Activated T-cell treated with anti-CD3 and anti-CD28 coated beads for 48 hours (primary cell): ENCODE measurements around the gene ALOX15B.

Experiments used
- DNase-seq: peaks from one replicate; pipeline ENCODE4 v3.0.0-alpha.2; 2020; ENCODE audit warnings: low read depth

The ALOX15B gene, protein sequence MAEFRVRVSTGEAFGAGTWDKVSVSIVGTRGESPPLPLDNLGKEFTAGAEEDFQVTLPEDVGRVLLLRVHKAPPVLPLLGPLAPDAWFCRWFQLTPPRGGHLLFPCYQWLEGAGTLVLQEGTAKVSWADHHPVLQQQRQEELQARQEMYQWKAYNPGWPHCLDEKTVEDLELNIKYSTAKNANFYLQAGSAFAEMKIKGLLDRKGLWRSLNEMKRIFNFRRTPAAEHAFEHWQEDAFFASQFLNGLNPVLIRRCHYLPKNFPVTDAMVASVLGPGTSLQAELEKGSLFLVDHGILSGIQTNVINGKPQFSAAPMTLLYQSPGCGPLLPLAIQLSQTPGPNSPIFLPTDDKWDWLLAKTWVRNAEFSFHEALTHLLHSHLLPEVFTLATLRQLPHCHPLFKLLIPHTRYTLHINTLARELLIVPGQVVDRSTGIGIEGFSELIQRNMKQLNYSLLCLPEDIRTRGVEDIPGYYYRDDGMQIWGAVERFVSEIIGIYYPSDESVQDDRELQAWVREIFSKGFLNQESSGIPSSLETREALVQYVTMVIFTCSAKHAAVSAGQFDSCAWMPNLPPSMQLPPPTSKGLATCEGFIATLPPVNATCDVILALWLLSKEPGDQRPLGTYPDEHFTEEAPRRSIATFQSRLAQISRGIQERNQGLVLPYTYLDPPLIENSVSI

DNA sequence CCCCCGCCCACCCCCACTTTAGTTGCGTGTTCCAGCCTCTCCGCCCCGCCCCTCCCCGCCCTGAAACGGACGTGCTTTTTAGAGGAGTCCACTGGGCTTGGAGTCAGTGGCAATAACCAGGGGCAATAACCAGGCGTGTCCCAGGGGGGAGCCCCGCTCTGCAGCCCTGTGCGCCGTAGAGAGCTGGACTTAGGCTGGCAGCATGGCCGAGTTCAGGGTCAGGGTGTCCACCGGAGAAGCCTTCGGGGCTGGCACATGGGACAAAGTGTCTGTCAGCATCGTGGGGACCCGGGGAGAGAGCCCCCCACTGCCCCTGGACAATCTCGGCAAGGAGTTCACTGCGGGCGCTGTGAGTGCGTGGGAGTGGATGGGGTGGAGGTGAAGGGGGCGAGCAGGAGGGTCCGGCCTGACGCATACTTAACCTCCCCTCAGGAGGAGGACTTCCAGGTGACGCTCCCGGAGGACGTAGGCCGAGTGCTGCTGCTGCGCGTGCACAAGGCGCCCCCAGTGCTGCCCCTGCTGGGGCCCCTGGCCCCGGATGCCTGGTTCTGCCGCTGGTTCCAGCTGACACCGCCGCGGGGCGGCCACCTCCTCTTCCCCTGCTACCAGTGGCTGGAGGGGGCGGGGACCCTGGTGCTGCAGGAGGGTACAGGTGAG, at the start of gene ALOX15B:
Gene ALOX15B (plus strand): TSS at position 106 of the 657 bp plus-strand sequence. CDS start 97 bp downstream, at position 203.
- no peak for DNase-seq

DNA sequence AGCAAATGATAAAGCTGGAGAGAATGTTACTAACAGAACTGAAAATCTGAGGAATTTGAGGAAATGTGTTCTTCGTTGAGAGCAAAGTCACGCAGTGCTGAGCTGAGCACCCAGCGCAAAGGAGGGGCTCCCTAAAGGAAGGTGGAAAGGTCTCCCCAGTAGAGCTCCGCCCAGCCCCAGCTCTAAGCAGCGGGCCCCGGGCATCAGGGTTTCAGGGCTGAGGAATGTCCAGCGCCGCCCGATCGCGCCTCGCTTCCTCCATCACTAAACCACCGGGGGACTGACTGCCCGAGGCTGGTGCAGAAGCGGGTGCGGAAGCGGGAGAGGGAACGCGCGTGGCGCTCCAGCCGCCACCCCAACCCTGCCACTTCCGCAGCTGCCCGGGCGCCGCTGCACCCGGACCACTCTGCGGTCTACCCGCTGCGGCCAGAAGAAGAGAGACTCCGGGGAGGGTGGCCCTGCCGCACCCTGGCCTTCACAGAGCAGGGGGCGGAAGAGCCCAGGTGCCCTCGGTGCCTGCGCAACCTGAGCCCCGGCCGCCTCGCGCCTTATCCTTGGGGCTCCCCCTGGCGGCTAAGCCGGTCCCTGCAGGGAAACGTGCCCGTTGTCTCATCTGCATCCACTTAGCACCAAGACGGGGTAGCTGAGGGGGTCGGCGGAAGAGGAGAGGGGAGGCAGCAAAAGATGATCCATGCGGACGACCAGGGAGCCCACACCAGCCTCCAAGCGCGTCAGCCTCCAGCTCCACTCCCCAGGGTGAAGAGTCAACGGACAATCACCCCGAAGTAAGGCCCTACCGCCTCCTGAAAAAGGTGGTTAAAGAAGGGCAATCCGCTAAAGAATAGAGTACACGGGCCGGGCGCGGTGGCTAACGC, 48.8 kb upstream of the ALOX15B start:
- DNase-seq = peak; percentile 92

DNA sequence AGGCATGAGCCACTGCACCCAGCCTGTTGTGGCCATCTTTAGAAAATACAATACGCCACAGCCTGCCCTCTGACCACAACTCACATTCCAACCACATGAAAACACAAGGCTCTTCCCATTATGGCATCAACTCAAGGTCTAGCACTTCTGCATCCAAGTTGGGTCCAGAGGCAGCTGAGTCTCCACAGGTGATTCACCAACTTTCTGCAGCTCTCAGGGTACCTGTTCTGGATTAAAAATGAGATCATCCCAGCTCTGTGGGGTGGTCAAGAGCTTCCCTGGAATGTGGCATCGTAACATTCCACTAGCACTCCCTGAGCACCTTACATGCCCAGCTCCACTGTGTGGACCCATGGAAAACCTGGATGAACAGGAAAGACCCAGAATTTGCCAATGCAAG, 46.3 kb upstream of the ALOX15B start:
- DNase-seq = no peak

DNA sequence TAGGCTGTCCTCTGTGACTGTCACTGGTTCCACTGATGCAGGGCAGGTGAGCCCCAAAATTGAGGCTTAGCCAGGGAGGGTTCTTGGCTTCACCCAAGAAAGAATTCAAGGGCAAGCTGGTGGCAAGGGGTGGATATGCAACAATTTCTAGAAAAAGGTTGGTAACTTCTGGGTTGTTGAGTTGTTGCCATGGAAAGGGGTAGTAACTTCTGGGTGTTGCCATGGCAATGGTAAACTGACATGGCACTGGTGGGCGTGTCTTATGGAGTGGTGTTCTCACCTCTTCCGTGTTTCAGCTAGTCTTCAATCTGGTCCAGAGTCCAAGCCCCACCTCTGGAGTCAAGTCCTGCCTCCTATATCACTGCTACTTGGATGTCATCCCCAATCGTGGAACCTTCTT, 45.9 kb upstream of the ALOX15B start:
- no peak for DNase-seq

DNA sequence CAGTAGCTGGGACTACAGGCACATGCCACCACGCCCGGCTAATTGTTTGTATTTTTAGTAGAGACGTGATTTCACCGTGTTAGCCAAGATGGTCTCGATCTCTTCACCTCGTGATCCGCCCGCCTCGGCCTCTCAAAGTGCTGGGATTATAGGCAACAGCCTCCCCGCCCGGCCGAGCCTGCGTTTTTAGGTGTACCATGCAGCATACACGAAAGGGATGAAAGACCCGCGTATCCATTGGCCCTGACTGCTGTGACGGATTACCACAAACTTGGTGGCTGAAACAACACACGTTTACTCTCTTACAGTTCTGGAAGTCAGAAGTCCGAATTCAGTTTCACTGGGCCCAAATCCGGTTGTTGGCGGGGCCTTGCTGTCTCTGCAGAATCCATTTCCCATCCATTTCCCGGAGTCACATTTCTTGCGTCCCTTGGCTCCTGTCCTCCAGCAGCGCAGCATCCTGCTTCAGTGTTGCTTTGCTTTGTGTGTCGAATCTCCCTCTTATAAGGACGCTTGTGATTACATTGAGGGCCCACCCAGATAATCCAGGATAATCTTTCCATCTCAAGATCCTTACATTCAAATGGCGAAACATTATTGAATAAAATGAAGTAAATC, 44.8 kb upstream of the ALOX15B start:
- no peak for DNase-seq

DNA sequence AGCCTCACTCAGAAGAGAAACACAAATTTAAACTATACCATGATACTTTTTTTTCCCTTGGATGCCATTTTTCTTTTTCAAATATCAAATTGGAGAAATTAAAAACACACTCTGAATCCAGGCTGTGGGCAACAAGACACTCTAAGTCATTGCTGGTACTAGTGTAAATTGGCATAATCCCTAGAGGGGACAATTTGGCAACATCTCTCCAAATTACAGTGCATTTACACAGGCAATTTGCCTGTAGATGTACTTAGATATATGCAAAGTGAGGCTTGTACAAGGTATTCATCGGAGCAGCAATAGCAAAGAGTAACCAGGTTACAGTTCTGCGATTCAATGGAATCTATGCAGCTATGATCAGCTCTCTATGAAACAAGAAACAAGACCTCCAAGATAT, 43.1 kb upstream of the ALOX15B start:
- no peak for DNase-seq

DNA sequence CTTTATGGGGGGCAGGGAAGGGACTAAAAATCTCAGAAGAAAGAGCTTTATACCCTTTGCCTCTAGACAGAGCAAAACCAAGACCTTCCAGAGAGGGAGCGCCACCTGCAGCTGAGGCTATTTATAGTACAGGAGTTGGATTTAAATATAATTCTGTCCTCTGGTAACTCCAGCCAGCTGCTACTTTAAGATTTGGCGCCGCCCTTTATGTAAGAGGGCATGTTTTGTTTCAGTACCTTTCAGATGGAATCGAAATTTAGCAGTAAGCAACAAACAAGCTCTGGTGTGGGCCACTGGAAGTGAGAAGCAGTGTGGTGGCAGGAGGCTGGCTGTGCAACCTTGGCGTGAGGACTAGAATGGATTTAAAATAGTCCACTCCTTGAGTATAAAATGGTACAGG, 41.7 kb upstream of the ALOX15B start:
- no peak for DNase-seq

DNA sequence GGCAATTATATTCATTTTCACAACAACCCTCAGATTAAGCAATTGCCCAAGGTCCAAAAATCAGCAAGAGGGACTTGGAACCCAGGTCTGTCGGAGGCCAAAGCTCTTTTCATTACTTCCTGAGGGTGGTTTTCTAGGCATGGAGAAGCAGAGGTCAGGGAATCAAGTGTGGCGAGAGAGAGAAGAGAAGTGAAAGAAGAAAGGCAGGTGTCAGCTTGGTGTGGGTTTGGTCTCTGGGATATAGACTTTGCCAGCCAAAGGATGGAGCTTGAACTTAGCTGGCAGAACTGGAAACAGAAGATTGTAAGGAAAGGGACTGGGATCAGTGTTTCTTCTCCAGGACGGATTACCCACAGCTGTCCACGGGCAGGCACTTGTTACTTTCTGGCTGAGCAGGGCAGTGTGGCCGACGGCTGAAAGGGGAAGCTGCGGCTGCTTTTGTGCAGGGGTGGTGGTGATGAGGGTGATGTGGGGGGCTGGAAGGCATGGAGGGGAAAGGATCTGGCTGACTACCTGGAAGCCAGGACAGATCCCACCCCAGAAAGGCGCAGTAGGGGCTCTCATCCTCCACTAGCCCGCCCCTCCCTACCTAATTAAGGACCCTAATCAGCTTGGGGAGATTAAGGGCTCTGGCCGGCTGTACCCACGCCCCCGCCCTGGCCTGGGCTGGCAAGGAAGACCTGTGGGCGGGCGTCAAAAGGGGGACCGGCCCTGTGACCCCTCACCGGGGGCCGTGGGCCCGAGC, 36.7 kb upstream of the ALOX15B start, which contains the start of gene GUCY2D:
Gene GUCY2D (plus strand): TSS at position 640 of the 745 bp plus-strand sequence. CDS start 433 bp downstream, outside the sequence.
- no peak for DNase-seq

DNA sequence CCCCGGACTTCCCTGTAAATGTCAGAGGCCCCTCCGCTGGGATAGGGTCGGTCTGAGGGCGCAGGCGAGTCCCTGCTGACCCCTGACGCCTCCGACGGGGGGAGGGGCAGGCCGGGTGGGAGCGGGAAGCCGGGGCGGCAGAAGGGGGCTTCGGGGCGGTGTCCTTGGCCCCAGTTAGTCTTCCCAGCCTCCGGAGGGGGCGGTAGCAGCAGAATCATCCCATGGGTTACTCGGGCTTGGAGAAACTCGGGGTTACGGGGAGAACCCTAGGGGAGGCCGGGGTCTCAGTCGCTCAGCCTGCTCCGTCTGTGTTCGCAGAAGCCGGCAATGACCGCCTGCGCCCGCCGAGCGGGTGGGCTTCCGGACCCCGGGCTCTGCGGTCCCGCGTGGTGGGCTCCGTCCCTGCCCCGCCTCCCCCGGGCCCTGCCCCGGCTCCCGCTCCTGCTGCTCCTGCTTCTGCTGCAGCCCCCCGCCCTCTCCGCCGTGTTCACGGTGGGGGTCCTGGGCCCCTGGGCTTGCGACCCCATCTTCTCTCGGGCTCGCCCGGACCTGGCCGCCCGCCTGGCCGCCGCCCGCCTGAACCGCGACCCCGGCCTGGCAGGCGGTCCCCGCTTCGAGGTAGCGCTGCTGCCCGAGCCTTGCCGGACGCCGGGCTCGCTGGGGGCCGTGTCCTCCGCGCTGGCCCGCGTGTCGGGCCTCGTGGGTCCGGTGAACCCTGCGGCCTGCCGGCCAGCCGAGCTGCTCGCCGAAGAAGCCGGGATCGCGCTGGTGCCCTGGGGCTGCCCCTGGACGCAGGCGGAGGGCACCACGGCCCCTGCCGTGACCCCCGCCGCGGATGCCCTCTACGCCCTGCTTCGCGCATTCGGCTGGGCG, 35.9 kb upstream of the ALOX15B start:
- no peak for DNase-seq

DNA sequence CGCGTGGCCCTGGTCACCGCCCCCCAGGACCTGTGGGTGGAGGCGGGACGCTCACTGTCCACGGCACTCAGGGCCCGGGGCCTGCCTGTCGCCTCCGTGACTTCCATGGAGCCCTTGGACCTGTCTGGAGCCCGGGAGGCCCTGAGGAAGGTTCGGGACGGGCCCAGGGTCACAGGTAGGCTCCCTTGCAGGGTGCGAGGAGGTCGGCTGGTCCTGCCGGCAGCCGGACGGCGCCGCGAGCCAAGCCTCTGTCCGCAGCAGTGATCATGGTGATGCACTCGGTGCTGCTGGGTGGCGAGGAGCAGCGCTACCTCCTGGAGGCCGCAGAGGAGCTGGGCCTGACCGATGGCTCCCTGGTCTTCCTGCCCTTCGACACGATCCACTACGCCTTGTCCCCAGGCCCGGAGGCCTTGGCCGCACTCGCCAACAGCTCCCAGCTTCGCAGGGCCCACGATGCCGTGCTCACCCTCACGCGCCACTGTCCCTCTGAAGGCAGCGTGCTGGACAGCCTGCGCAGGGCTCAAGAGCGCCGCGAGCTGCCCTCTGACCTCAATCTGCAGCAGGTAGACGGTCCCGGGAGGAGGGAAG, 35.2 kb upstream of the ALOX15B start:
- DNase-seq = no peak

DNA sequence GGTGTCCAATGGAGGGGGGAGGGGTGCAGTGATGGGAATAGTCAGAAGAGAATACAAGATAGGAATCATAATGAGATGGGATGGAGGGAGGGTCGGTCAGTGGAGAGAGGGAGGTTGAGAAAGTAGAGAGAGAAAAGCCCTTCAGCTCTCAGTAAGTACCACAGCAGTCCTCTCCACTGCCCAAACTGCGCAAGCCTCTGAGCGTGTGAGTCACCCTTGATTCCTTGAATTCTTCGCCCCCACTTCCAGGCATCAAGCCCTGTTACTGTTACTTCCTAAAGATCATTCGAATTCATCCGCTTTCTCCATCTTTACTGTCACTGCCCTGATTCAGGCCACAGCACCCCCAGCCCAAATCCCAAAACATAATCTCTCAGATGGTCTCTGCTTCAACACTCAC, 34.0 kb upstream of the ALOX15B start:
- DNase-seq = no peak

DNA sequence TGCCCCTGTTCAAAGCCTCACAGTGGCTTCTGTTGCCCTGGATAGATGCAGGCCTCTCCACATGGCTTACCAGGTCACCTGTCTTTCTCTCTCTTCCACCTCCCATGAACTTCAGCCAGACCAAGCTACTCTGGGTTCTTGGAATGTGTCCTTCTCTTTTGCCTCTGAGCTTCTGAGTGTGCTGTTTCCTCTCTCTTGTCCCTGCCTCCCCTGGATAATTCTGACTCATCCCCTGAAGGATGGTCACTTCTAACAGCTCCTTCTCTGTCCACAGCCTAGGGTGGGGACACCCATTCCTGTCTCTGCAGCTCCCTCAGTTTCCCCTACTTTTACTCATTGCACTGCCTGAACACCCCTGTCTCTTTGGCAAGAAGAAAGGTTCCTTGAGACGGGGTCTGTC, 33.5 kb upstream of the ALOX15B start:
- no peak for DNase-seq

DNA sequence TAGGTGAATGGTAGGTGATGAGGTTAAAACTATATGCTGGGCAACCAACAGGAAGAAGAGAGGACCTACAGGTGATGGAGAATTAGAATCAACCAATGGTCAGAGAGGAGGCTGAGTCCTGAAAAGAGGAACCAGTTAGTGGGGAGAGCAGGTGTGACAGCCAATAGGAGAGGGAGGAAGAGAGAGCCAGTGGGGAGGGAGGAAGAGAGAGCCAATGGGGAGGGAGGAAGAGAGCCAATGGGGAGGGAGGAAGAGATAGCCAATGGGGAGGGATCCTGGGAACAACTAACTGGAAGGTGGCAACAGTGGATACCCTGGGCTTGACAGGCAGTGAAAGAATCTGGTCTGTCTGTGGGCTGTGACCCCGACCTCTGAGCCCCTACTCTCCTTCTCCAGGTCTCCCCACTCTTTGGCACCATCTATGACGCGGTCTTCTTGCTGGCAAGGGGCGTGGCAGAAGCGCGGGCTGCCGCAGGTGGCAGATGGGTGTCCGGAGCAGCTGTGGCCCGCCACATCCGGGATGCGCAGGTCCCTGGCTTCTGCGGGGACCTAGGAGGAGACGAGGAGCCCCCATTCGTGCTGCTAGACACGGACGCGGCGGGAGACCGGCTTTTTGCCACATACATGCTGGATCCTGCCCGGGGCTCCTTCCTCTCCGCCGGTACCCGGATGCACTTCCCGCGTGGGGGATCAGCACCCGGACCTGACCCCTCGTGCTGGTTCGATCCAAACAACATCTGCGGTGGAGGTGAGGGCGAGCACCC, 32.7 kb upstream of the ALOX15B start:
- no peak for DNase-seq

DNA sequence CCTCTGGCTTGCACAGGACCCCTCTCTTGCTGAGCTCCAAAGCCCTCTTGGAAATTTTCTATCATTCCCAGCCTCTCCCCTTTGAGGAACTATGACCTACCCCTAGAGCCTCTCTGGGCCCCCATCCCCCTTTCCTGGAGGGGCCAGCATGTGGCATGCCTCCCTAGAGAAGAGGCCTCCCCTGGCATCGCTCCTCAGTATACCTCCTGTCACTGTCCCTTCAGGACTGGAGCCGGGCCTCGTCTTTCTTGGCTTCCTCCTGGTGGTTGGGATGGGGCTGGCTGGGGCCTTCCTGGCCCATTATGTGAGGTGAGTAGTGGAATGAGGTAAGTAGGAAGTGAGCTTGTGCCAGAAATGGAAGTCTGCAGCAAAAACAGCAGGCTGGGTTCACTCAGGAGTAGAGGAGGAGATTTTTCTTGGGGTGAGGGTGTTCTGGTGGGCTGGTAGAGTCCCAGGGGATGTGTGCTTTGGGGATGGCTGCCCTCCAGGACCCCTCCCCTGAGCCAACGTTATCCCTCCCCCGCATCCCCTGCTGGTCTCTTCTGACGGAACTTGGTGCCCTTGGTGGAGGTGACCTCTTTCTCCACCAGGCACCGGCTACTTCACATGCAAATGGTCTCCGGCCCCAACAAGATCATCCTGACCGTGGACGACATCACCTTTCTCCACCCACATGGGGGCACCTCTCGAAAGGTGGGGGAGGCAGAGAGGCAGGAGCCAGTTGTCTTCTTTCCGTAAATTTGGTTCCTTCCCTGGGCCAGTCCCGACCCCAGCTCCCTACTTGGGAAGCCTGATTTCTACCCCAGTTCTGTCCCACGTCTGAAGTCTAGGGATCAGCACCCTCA, 31.8 kb upstream of the ALOX15B start:
- DNase-seq = no peak

DNA sequence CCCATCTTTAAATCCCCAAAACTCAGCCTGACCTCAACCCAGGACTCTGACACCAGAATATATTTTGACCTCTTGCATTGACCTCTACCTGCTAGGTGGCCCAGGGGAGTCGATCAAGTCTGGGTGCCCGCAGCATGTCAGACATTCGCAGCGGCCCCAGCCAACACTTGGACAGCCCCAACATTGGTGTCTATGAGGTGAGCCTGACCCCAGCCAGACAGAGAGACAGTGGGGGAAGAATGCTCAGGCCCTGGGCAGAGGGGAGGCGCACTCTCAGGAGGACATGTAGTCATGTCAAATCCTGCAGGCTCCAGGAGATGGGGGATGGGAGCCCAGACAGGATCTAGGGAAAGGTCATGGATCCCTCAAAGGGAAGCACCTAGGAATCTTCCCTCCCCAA, 31.0 kb upstream of the ALOX15B start:
- DNase-seq = no peak

DNA sequence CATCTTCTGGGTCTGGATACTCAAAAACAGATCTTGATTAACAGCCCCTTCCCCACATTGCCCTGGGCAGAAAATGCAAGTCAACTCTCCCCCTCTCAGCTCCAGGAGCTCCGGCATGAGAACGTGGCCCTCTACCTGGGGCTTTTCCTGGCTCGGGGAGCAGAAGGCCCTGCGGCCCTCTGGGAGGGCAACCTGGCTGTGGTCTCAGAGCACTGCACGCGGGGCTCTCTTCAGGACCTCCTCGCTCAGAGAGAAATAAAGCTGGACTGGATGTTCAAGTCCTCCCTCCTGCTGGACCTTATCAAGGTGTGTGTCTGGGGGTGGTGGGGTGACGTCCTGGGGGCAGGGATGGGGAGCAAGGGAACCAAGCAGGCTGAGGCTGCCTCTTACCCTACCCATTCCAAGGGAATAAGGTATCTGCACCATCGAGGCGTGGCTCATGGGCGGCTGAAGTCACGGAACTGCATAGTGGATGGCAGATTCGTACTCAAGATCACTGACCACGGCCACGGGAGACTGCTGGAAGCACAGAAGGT, 26.7 kb upstream of the ALOX15B start:
- DNase-seq = no peak

DNA sequence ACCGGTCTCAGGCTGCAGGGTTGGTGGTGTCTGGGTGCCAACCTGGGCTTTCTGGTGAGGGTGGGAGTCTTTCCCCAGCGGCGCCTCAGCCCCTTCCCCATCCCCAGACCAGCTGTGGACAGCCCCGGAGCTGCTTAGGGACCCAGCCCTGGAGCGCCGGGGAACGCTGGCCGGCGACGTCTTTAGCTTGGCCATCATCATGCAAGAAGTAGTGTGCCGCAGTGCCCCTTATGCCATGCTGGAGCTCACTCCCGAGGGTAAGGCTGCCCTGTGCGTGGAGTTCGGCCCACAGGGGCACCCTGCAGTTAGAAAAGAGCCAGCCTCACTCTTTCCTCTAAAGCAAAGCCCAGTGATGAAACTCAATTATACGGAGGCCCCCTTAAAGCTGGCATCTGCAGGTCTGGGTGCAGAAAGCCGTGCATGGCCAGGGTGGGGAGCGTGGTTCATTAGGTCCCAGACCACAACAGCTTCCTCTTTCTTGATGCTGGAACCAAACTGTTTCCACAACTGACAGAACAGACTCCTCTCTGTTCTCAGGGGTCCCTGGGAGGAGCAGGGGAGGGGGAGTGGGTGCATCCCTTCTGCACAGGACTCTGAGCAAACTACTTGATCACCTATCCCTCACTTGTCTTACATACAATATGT, 25.7 kb upstream of the ALOX15B start:
- DNase-seq = no peak
